ENCODE measurements around the gene SLIT3.

SLIT3 gene

GRCh38 chr5:169104937-169105494 is 195.9 kb downstream of the SLIT3 start:
- DNase-seq (ENCODE audit: low spot score) = no peak

- no peak for DNase-seq (ENCODE audit: low spot score)
Measured at GRCh38 chr5:169103586-169104181, 197.3 kb downstream of the SLIT3 start.

- no peak for DNase-seq (ENCODE audit: low spot score)
Measured at GRCh38 chr5:169101966-169102365, 199.0 kb downstream of the SLIT3 start.

GRCh38 chr5:169100735-169101075 is 200.2 kb downstream of the SLIT3 start:
- peak; percentile 89 for DNase-seq (ENCODE audit: low spot score)

GRCh38 chr5:169099801-169100734 is 200.9 kb downstream of the SLIT3 start:
- DNase-seq (ENCODE audit: low spot score) = peak; percentile 43

DNA sequence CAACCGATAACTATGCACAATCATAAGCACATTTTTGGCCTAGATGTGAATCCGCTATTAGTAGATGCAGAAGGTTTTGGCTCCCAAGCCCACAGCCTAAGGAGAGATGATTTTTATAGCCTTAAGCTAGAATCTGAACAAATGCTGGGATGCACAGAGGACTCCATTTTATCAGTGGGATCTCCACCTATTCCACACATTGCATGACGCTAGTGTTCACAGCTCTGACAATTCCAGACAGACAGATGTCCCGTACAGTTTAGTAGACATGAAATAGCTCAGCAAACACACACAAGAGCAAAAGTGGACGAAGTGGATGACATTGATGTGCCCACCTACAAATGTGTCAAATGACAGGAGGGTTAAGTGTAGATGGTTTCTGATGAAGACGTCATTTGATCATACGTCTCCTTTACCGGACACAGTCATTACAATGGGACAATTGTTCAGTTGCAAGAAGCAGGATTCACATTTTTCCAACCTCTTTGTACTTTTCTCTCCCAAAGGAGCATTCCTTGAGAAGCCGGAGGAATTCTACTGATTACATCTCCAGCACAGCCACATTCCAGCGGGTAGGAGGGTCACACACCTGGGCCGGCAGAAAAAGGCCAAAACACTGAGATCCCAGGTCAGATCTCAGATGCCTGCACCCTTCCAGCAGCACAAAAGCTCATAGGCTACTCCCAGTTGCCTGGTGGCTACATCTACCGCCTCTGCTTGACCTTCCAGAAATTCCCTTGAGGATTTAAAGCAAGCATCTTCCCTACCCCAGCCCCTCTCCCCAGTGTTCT is 202.4 kb downstream of the SLIT3 start:
- no peak for DNase-seq (ENCODE audit: low spot score)

GRCh38 chr5:169097374-169098326 is 203.3 kb downstream of the SLIT3 start:
- DNase-seq (ENCODE audit: low spot score) = peak; percentile 62

- no peak for DNase-seq (ENCODE audit: low spot score)
Measured at GRCh38 chr5:169095976-169096375, 205.0 kb downstream of the SLIT3 start.

DNA sequence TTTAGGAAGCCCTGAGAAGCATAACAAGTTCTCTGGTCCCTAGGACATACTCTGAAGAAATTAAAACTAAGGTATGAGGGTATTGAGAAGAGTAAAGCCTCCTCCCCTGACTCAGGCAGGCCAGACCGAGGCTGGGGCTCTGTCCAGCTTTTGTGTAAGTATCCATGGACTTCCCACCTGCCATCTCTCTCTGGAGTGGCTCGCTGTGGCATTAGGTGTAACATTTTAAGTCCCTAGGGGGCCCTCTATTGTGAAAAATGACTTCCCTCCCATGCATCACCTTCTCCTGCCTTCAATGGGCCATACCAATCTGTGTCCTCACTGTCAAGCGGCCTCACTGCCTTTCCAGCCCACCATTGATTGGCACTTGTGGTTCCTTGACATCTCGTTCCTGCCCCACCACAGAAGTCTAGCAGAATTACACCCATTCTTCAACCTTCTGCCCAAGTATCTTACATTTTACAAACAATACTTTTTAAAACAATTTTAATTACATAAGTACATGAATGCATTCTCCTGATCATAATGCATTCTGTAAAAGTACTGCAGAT is 205.5 kb downstream of the SLIT3 start:
- DNase-seq (ENCODE audit: low spot score) = no peak

DNA sequence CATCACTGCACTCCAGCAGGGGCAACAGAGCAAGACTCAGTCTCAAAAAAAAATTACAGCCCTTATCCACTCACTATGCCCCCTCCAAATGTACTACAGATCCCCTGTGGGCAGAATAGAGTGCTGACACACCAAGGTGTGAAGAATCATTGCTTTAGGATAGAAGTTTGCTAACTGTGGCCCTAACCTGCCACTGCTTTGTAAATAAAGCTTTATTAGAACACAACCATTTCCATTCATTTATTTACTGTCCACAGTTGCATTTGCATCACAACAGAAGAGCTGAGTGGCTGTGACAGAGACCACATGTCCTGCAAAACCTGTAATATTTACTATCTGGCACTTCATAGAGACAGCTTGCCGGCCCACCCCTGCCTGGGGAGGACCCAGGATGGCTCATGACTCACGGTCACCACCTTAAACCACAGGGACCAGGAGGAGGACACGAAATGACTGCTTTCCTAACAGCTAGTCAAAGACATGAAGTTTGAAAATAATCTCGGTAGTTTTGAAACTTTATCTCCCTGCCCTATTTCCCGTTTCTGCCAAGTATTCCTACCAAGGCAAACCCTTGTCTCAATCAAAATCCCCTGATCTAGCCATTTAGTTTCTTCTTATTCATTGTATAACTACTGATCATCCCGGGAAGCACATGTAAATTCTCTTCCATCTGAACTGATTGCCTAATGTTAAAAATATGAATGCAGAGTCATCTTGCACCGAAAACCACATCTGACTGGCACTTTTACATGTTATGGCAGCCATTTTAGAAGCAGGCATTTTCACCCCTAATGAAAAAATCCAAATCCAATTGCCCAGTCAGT is 206.1 kb downstream of the SLIT3 start:
- DNase-seq (ENCODE audit: low spot score) = peak; percentile 82

DNA sequence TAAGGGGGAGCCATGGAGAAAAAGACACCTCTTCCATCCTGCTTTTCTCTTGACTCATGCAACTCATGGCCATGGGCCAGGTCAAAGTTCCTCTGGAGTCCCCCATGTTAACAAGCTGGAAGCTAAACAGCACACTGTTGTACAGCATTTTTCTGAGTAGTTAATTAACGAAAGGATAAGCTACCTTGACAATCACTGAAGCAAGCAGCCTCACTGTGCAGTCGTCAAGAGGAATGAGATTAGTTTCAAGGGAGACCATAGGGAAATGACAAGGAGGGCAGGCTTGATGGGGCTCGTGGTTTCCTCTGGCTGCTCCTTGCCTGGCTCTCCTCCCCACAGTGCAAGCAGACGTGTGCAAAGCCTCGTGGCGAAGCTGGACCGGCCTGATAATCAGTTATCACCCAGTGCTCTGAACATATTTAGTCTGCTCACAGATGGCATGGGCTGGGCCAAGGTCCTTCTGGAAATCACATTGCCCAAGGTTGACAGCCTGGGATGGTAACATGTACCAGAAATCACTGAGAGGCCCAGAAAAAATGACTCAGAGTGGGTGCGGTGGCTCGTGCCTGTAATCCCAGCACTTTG is 209.5 kb downstream of the SLIT3 start:
- no peak for DNase-seq (ENCODE audit: low spot score)

- no peak for DNase-seq (ENCODE audit: low spot score)
Measured at GRCh38 chr5:169089343-169089742, 211.6 kb downstream of the SLIT3 start.

DNA sequence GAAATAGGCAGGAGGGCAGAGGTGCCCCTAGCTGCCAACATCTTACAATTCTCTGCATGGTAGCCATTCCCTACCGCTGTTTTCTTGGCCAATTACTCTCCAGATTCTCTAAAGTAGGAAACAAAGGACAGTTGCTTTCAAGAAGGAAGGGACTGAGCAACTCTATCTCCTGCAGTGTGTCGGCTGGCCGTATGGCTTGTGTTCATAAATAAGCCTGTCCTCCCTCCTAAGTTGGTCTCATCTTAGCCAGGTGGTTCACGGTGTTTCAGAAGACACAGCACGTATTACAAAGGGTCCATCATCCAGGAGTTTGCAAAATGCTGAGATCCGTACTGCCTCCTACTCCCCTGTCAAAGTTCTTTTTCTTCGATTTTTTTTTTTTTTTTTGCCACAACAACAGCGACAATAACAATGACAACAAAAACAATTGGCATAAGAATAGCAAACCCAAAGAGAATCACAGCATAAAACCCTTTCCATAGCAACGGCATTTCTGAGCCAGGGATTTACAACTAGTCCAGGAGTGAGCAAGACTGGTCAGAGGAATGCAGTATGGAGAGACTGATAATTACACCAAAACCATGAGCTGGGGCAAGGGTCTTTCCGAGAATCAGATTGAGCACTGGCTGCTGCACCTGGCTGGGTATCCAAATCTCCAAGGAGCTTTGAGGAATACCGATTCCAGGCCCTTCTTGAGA is 212.8 kb downstream of the SLIT3 start:
- DNase-seq (ENCODE audit: low spot score) = no peak

DNA sequence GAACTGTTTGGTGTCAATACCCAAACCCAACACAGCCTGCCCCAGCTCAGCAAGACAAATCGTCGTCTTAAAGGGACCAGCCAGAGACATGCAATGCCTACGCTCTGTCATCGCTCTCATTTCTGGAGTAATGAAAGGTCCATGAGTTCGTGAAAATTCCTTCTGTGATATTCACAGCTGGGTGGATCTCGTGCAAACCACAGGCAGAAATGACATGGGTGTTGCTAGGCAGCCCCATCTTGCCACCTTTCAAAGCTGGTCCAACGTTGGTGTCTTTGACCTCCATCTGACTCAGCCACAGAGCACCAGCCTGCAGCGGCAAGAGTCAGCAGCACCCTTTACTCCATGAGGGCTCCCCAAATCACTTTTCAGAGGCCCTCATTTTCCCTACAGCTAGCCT is 215.3 kb downstream of the SLIT3 start:
- no peak for DNase-seq (ENCODE audit: low spot score)

DNA sequence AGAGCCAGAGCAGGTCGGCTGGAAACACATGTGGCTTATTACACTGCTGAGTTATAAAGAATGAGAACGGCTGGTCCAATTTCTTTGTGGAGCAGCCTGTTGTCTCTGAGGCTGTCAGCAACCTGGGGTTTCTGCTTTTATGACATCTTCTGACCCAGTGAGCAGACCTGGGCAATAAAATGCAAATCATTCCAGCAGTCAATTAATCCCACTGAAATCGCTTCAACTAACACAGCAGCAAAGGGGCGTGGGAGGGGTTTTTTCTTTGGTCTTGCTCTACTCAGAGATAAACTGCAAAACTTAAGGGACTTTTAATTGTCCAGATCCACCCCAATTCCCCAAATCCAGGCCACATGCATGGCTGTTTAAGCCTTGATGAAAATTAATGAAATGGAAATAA is 215.7 kb downstream of the SLIT3 start:
- DNase-seq (ENCODE audit: low spot score) = no peak

DNA sequence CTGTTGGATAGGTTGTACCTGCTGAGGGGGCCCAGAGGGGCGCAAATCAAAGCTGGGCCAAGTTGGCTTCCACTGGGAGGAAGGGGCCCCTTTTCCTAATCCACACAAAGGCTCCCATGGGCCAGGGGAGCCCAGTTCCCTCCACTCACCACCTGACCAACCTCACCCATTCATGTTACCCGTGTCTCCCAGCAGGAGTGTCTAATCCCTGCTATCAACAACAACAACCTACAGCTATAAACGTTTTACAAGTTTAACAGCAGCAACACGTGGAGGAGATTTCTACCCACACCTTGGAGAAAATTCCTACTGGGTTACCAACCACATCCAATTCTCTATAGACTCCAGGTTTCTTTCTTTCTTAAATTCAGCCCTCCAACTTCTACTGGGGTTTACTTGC is 216.2 kb downstream of the SLIT3 start:
- no peak for DNase-seq (ENCODE audit: low spot score)

DNA sequence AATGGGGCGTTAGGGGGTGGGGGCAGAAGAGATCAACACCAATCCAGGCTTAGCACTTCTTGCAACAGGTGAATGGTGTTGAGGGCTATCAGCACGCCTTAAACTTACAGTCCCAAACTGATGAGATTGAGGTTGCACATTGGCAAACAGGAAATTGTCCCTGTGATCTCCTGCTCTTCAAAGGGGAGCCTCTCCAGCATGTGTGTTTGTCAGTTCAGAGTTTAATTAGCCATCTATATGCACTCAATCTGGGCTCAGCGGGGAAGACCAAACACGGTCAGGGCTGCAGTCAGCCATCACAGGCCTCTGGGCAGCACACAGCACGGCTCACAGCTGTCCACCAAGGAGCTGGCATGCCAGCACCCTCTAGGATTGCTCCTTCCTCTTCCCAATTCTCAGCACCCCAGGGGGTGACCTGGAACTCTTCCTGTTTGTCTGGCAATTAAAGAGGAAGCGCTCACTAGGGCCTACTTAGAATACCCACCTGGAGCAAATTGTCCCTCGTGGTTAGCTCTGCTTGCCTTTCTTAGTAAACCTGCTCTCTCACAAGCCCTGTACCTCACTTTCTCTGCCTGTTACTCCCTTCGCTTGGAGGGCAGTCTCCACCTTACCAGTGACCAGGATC is 217.4 kb downstream of the SLIT3 start:
- DNase-seq (ENCODE audit: low spot score) = no peak

DNA sequence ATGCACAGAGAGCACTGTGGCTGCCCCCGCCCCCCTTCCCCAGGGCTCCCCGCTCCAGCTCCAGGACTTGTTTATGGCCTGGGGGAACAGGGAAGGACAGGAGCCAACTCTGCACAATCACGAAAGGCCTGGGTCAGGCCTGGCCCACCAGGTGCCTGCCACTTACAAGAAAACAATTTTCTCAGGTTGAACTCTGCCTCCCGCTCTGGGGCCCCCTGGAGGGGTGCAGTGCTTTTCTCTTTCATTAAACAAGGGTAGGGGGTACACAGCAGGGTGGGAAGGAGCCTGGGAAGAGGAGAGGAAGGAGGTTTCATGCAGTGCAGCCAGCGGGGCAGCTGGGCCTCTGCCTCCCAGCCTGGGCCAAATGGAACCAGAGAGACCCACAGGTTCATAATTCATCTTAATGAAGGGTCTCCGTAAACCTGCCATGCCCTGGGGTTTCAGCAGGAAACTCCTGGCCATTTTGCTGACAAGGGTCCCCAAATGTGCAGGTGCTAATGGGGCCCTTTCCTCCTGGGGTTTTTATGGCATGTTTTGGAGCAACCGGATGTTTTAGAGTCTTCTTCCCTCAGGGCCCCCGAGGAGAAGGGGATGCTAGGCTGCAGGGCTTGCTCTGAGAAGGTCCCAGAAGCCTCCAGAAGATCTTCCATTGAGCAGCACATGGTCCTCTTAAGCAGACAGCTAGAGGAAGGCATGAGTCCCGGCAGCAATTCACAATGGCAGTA is 219.8 kb downstream of the SLIT3 start:
- DNase-seq (ENCODE audit: low spot score) = no peak
